Measurements from ENCODE around the gene SMAD5. TPM values are rescaled to one million over a fixed set of nuclear protein-coding genes. Genes with fewer than 3 reads are reported as not detected.

SMAD5 gene
- total RNA-seq, 1 donor from 2014 or later = 52.7 TPM

DNA sequence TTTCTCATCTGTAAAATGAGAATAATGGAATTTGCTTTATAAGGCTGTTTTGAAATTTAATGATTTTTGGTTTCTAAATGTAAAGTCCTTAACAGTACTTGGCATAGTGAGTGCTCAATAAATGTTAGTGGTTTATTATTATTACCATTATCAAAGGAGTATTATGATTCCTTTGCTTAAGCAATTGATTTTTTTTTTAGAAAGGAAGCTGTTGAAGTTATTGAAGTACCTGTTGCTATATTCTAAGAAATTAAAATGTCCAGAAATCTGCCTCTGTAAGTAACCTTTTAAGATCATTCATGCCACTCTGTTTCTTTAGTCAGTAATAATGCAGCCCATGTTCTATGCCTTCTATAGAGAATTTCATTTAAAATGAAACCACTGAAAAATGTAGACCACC lies 15.0 kb downstream of the SMAD5 start:
- Histone ChIP-seq H3K4me1 (peaks cover 13% of the 10 kb centered on the region), H3K27ac (no peak overlapping the region), H3K4me3 (no peak overlapping the region), H3K27me3 (no peaks in the 10 kb centered on the region), H3K36me3 (peaks cover 4% of the 10 kb centered on the region), H3K9me3 (no peaks in the 10 kb centered on the region)
- DNase-seq (no peak), ATAC-seq (no peak)
- TF ChIP-seq CTCF (IDR thresholded peaks at IDR 0.05) = no peak
- intact Hi-C loops (cut with DNase I) = no loop called here

DNA sequence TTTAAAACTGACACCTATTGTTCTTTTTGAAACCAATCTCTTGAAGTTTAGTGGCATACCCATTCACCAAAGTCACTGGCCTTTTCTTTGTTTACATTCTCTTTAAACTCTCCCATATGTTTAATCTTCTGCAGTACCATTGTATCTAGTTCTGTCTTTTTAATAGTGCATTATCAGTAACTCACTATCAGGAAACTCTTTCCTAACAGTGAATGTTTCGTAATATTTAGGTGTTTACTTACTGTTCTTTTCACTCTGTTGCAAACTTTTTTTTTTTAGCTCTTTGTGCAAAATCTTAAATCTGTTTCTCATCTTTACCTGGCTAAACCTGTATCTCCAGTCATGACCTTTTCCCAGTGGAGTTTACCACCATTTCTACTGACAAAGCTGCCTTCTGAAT lies 17.2 kb downstream of the SMAD5 start:
- Histone ChIP-seq H3K4me3 (no peak overlapping the region), H3K27me3 (no peaks in the 10 kb centered on the region), H3K9me3 (no peaks in the 10 kb centered on the region), H3K27ac (no peak overlapping the region), H3K4me1 (peaks cover 13% of the 10 kb centered on the region), H3K36me3 (peaks cover 22% of the 10 kb centered on the region)
- no peak for ATAC-seq
- intact Hi-C loops (cut with DNase I) = no loop called here
- no peak for DNase-seq
- TF ChIP-seq CTCF (IDR thresholded peaks at IDR 0.05) = no peak

DNA sequence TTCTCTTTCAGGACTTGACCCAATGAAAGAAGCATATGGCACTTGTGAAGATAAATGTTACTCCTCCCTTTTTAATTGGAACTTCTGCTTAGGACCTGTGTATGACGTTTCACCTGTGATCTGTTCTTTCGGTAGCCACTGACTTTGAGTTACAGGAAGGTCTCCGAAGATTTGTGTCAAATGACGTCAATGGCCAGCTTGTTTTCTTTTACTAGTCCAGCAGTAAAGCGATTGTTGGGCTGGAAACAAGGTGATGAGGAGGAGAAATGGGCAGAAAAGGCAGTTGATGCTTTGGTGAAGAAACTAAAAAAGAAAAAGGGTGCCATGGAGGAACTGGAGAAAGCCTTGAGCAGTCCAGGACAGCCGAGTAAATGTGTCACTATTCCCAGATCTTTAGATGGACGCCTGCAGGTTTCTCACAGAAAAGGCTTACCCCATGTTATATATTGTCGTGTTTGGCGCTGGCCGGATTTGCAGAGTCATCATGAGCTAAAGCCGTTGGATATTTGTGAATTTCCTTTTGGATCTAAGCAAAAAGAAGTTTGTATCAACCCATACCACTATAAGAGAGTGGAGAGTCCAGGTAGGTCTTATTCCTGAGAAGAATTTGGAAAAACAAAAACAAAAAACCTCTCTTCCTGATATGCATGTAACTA lies 21.1 kb downstream of the SMAD5 start:
- no peak for ATAC-seq
- no peaks in the 10 kb centered on the region for H3K9me3 ChIP-seq
- peaks cover 41% of the 10 kb centered on the region for H3K36me3 ChIP-seq
- H3K27me3 ChIP-seq = no peaks in the 10 kb centered on the region
- intact Hi-C loops (cut with DNase I) = no loop called here
- DNase-seq = no peak
- no peak overlapping the region for H3K4me3 ChIP-seq
- H3K27ac ChIP-seq = no peak overlapping the region
- H3K4me1 ChIP-seq = peaks cover 13% of the 10 kb centered on the region
- TF ChIP-seq CTCF (IDR thresholded peaks at IDR 0.05) = no peak

DNA sequence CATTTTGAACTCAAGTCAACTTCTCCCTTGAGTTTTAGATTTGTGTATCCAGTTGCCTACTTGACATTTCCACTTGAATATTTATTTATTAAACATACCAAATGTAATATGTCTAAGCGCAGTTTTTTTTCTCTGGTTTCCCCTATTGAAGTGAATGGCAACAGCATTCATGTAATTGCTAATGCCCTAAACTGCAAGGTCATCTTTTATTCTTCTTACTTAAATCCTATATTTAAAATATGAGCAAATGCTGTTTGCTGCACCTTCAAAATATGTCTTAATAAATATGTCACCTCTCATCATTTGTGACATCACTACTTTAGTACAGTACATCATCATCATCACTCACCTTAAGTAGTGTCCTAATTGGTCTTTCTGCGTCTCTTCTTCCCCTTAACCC lies 22.4 kb downstream of the SMAD5 start:
- TF ChIP-seq CTCF (IDR thresholded peaks at IDR 0.05) = no peak
- DNase-seq (no peak), ATAC-seq (no peak)
- H3K4me1 ChIP-seq = peaks cover 5% of the 10 kb centered on the region
- H3K27me3 ChIP-seq = no peaks in the 10 kb centered on the region
- H3K36me3 ChIP-seq = peaks cover 41% of the 10 kb centered on the region
- H3K27ac ChIP-seq = no peak overlapping the region
- intact Hi-C loops (cut with DNase I) = no loop called here
- no peaks in the 10 kb centered on the region for H3K9me3 ChIP-seq
- no peak overlapping the region for H3K4me3 ChIP-seq

- Histone ChIP-seq H3K9me3 (no peaks in the 10 kb centered on the region), H3K4me1 (no peaks in the 10 kb centered on the region), H3K27me3 (no peaks in the 10 kb centered on the region), H3K27ac (no peak overlapping the region), H3K36me3 (peaks cover 41% of the 10 kb centered on the region), H3K4me3 (no peak overlapping the region)
- no peak for DNase-seq
- intact Hi-C loops (cut with DNase I) = no loop called here
- TF ChIP-seq CTCF (IDR thresholded peaks at IDR 0.05) = no peak
- ATAC-seq = no peak
These were observed 23.1 kb downstream of the SMAD5 start for GRCh38 chr5:136155761-136156160.

DNA sequence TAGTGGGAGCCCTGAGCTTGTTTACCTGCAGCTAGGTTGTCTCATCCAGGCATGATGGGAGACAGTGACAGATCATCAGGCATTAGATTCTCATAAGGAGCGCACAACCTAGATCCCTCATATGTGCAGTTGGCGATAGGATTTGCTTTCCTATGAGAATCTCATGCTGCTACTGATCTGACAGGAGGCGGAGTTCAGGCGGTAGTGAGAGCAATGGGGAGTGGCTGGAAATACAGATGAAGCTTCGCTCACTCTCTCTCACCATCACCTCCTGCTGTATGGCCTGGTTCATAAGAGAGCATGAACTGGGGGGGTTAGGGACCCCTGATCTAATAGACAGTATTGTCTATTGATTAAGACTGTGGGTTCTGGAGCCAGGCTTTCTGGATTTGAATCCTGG lies 24.9 kb downstream of the SMAD5 start:
- no peak for ATAC-seq
- peaks cover 50% of the 10 kb centered on the region for H3K36me3 ChIP-seq

More for the DNA sequence above, 24.9 kb downstream of the SMAD5 start:
- no peak for DNase-seq
- no peak overlapping the region for H3K27ac ChIP-seq
- no peak overlapping the region for H3K4me3 ChIP-seq
- intact Hi-C loops (cut with DNase I) = no loop called here
- TF ChIP-seq CTCF (IDR thresholded peaks at IDR 0.05) = no peak
- H3K9me3 ChIP-seq = no peaks in the 10 kb centered on the region
- H3K27me3 ChIP-seq = no peaks in the 10 kb centered on the region
- no peaks in the 10 kb centered on the region for H3K4me1 ChIP-seq

Data from upper lobe of right lung (tissue), 1 donor.